ENCODE results near the gene SNCG.
"Not testable (repeated sequence)": the region's sequence is repeated elsewhere in the genome, so short reads cannot be mapped to it uniquely, and the experiment has no call there.

The SNCG gene

GRCh38 chr10:86961481-86962091 lies 3.2 kb downstream of the SNCG start:
- no peak for DNase-seq

GRCh38 chr10:86962136-86962980 lies 4.0 kb downstream of the SNCG start:
- no peak for DNase-seq

GRCh38 chr10:86962981-86963310 lies 4.5 kb downstream of the SNCG start:
- no peak for DNase-seq

GRCh38 chr10:86963341-86963919 lies 5.0 kb downstream of the SNCG start:
- no peak for DNase-seq

- DNase-seq, result no peak
These were observed 5.9 kb downstream of the SNCG start for GRCh38 chr10:86964061-86964846.

- no peak for DNase-seq
These were observed 6.4 kb downstream of the SNCG start for GRCh38 chr10:86964847-86965190.

- no peak for DNase-seq
These were observed 7.7 kb downstream of the SNCG start for GRCh38 chr10:86965986-86966654.

GRCh38 chr10:86967481-86967941 lies 9.1 kb downstream of the SNCG start:
- no peak for DNase-seq

GRCh38 chr10:86968271-86968993 lies 10.0 kb downstream of the SNCG start, which contains the start of gene ADIRF:
Gene ADIRF (plus strand): TSS chr10:86968482. CDS start chr10:86968545, 63 bp downstream.
- no peak for DNase-seq

- no peak for DNase-seq
These were observed 10.6 kb downstream of the SNCG start for GRCh38 chr10:86968994-86969355.

GRCh38 chr10:86969421-86970041 lies 11.1 kb downstream of the SNCG start:
- DNase-seq, result no peak

GRCh38 chr10:86970162-86970981 lies 12.0 kb downstream of the SNCG start:
- no peak for DNase-seq

- DNase-seq, result no peak
These were observed 12.5 kb downstream of the SNCG start for GRCh38 chr10:86970982-86971231.

- DNase-seq, result no peak
These were observed 13.0 kb downstream of the SNCG start for GRCh38 chr10:86971232-86971991.

- no peak for DNase-seq
These were observed 14.4 kb downstream of the SNCG start for GRCh38 chr10:86972613-86973380.

GRCh38 chr10:86974484-86974883 lies 16.1 kb downstream of the SNCG start:
- DNase-seq, result no peak

- DNase-seq, result no peak
These were observed 18.1 kb downstream of the SNCG start for GRCh38 chr10:86976362-86977056.

GRCh38 chr10:86978457-86978856 lies 20.1 kb downstream of the SNCG start:
- DNase-seq, result not testable (repeated sequence)

- DNase-seq, result no peak
These were observed 21.0 kb downstream of the SNCG start for GRCh38 chr10:86979296-86979818.
